Stimulated activated CD8-positive, alpha-beta memory T cell treated with anti-CD3 and anti-CD28 coated beads, Interleukin-7, amount 100 ng/mL, for 24 hours (primary cell): ENCODE data around the gene ERC1.
"Not testable (repeated sequence)": the region's sequence is repeated elsewhere in the genome, so short reads cannot be mapped to it uniquely, and the experiment has no call there.

Source experiments
- DNase-seq: peaks from one replicate; pipeline ENCODE4 v3.0.0-alpha.2; 2020; ENCODE audit warnings: low read depth

Gene ERC1

DNA sequence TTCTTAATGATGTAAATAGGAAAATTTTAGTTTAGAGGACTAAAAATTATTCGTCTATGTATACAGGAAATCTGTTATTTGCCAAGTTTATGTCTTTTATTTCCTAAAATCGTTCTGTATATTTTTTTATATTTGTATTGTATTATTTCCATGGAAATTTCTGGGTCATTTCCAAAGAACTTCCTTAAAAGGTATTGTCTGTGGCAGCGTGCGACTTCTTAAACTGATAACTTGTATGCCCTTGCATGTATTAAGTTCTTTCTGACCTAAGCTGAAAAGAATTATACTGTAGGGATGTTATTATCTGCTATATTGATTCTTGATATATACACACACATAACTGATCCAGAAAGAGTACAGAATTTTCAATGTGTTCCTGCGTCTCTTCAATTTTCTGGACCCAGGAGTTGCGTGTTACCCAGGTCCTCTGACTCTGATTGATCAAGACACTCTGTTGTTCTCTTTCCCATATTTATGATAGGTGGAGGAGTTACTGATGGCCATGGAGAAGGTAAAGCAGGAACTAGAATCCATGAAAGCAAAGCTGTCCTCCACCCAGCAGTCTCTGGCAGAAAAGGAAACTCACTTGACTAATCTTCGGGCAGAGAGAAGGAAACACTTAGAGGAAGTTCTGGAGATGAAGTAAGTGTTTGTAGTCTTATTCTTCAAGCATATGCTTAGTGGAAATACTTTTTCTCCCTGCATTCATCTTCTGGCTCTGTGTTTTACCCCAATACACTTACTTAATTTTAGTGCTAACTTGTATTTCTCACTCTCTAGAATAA, 298.5 kb downstream of the ERC1 start:
- DNase-seq: no peak

DNA sequence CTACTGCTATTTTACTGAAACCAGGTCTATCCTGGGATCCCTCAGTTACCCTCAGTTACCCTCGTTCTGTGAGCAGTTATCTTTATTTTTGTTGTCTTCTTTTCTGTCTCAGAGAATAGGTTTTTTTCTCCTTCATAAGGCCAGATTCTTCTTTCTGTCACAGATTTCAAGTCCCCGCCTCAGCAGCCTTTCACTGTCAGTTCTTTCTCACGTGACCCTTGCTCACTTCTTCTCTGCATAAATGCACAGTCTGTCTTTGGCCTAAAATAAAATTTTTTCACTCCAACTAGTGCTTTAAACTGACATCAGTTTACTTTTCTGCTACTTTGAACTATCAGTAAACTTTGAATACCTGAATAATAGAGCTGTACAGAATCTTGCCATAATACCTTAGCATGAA, 299.7 kb downstream of the ERC1 start:
- no peak for DNase-seq

DNA sequence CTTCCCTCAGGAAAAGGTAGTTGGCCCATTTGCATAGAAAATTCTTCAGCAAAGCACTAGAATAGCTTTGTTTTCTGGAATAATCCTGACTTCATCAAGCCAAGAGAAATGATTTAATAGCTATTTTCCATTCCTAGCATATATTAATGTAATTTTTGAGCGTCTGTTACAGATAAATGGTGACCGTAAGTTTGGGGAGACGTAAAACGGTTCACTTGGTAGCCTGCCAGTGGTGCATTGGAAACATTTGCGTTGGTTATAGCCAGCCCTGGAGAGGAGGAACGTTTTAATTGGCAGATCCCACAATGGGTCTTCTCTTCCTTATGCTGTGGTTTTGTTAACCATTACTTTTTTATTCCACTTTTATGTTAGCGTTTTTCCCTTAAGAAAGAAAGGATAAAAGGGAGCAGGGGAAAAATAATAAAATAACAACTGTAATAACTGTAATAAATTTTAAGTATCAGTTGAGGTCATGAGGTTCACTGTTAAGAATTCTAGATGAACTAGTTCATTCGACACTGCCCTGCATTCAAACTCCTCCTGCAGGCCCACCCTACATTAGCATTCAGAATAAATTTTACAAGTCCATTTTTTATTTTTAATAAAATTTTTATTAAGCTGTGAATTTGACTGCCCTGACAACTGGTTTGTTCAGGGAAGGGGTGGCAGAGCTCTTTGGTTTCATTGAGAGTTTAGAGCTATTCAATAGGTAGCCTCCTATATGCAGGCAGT, 300.7 kb downstream of the ERC1 start:
- no peak for DNase-seq

DNA sequence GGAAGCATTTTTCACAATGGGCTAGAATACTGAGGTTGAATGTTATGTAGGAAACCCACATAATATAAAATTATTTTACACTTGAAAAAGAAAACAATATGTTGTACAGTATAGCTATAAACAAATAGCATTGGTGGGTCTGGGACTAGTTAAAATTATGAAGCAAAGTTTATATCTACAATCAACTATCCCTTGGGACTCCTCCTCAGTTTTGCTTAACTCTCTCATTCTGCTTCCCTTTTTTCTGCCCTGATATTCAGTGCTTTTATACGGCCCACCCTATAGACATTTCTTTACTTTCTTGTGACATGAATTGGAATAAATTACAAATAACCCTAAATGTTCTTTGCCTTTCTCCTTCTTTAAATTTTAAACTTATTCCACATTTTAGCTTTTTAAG, 302.9 kb downstream of the ERC1 start:
- no peak for DNase-seq

DNA sequence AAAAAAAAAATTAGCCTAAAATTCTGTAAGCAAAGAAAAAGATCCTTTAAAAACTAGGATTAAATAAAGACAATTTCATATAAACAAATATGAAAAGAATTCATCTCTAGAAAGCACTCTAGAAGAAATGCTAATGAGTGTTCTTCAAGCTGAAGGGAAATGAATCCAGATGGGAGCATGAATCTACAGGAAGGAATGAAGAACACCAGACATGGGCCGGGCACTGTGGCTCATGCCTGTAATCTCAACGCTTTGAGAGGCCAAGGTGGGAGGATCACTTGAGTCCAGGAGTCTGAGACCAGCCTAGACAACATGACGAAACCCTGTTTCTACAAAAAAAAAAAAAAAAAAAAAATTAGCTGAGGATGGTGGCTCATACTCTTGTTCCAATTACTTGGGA, 306.2 kb downstream of the ERC1 start:
- DNase-seq: no peak

DNA sequence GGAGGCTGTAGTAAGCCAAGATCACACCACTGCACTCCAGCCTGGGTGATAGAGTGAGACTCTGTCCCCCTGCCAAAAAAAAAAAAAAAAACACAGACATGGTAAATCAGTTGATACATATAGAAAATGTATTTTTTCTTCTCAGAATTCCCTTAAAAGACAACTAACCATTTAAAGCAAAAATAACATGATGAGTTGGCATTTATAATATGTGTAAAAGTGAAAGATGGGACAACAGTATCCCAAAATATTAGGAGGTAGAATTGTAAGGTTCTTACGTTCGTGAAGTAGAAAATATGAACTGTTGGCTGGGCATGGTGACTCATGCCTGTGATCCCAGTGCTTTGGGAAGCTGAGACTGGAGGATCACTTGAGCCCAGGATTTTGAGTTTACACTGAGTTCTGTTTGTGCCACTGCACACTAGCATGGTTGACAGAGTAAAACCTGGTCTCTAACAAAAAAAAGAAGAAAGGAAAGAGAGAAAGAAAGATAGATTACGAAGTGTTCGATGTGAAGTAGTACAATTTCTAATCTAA, 306.7 kb downstream of the ERC1 start:
- DNase-seq: no peak

DNA sequence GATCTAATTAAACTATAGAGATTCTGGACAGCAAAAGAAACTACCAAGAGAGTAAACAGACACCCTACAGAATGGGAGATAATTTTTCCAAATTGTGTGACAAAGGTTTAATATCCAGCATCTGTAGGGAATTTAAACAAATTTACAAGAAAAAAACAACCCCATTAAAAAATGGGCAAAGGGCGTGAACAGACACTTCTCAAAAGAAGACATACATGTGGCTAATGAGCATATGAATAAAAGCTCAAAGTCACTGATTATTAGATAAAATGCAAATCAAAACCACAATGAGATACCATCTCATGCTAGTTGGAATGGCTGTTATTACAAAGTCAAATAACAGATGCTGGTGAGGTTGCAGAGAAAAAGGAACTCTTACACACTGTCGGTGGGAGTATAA, 309.4 kb downstream of the ERC1 start:
- DNase-seq: no peak

DNA sequence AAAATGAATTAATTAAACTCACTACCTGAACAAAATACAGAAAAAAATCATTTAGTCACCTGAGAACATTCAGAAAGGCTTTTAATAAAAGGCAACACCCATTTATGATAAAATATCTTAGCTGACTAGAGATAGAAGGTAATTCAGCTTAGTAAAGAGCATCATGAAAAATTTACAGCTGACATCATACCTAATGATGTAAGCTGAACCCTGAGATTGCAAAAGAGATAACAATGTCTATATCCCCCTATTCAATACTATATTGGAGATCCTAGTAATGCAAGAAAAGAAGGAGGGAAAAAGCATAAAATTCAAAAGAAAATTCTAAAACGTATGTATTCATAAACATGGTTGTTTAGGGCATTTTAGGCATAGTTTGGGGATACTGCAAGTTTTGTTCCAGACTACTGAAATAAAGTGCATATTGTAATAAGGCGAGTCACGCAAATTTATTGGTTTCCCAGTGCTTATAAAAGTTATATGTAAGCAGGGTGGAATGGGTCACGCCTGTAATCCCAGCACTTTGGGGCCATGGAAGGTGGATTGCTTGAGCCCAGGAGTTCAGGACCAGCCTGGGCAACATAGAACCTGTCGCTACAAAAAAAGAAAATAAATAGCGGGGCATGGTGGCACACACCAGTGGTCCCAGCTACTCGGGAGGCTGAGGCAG, 311.3 kb downstream of the ERC1 start:
- DNase-seq: no peak

DNA sequence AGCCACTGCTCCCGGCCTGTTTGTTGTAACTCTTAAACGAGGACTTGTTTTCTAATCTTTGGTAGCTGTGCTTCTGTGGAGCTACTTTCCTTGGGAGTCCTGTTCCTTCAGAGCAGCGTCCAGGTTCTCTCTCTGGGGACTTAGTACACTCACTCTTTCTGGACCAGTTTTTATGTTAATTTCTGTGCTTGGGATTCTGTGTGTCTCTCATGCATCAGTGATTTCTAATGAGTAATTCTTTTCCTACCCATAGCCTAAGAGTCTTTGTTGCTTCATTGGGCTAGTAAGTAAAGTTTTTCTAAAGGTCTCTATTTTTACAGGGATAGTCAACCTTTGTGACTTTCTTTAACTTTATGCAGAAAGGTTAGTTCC, 314.0 kb downstream of the ERC1 start:
- no peak for DNase-seq

DNA sequence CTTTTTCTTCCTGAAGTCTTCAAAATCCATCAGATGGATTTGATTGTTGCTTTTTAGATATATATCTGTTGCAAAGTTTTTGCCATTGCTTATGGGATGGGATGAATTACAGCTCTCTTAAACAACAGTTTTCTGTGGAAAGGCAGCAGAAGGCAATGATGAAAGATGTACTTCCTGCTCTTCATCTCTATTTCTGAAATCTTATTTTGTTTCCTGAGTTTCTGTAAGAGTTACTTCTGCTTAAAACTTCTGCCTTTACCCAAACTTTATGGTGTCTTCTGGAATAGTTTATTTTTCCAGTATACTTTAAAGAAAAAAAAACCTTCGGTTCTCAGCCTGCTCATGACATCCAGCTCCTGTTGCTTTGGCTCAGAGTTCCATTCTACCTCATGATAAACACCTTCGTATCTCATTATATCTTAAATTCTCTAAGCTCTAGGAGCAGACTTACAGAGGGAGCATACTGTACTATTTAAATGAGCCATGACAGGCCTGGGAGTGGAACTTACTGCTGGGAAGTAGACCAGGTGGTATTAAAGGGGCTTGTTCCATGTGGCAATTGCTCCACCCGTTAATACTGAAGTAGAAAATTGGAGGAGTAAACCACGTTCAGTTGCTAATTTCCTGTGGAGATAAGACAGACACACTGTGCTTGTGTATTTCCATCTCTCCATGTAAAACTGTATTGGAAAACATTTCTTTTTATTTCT, 314.9 kb downstream of the ERC1 start:
- DNase-seq: no peak

DNA sequence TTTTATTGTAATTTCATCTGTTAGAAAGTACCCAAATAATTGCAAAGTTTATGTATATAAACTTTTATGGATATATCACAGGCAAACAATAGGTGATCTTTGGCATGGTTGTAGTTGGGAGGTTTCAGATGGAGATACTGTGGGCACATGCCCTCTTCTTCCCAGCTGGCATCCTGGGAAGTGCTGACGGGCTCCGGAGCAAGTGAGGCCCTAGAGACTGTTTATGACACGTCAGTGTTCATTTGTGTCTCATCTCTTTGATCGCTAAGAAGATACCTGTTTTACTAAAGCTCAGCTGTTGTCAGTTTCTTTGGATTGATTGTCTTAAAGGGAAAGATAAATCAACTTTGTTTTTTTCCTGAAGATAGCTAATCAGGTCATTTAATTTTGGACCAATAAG, 315.8 kb downstream of the ERC1 start:
- no peak for DNase-seq

DNA sequence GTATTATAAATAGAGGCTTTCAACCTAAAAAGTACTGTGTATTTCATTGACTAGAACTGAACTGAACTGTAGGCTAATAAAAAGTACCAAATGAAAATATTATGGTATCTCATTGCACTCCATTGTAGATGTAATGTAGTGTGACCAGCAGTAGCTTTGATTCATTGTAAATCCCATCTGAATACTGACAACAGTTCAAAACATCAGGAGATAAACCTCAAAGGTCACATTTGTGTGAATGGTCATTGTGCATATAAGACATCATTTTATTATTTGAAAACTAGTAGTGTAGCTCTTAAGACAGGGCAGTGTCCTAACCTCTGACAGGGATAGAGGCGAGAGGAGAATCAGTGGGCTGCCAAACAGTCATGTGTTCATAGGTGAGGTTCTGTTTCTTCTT, 316.8 kb downstream of the ERC1 start:
- no peak for DNase-seq

DNA sequence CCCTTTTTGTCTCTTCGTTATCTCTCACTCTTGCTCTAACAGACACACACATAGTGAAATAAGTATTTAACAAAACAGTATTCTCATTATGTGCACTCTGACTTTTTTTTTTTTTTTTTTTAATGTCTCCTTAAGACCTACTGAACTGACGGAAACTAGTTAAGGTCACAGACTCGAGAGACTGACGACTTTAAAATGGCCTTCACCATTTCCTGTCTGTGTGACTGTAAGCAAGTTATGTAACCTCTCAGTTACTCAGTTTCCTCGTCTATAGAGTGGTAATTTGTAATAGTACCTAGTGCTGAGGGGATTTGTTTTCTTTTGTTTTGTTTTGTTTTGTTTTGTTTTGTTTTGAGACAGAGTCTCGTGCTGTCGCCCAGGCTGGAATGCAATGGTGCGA, 318.6 kb downstream of the ERC1 start:
- no peak for DNase-seq

DNA sequence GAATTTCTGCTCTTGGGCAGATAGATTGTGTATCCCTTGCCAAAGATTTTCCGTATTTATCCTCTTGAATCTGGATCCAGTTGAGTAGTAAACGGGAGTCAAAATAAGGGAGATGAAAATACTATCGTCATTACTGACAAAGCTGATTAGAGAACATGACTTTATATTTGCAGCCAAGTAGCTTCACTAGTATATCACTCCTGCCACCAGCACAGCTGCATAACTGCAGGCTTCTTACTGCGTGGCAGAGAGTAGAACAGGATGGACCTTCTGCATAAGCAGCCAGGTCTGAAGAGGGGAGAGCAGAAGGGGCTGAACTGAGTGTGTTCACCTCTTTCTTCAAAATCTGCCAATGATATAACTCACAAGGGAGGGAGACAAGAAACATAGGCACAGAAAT, 319.6 kb downstream of the ERC1 start:
- no peak for DNase-seq

DNA sequence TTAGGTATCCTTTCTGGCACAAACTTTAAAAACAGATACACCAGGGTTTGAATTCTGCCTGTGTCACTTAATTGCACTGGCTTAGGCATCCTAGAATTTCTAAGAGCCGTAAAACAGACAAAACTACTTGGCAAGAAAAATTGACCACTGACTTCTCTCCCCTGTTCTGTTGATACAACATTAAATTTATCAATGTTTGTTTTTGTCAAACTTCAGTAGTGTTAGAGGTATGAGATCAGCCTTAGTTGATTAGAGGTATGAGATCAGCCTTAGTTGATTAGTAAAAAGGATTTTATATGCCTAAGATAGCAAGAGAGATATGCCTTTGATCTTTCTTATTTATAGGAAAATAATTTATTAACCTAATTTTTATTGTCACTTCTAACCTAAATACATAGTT, 320.1 kb downstream of the ERC1 start:
- DNase-seq: no peak

DNA sequence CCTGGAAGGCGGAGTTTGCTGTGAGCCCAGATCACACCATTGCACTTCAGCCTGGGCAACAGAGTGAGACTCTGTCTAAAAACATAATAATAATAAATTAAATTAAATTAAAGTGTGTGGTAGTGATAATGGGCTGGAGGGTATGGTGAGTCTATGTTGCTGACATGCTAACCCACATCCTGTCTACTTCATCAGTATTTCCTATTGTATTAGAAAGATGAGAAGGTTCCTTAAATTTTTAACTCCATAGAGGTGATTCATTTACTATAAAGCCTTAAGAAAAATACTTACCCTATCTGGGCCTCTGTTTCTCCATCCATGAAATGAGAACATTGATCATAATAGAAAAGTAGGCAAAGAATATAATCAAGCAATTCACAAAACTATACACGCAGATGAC, 322.9 kb downstream of the ERC1 start:
- no peak for DNase-seq

DNA sequence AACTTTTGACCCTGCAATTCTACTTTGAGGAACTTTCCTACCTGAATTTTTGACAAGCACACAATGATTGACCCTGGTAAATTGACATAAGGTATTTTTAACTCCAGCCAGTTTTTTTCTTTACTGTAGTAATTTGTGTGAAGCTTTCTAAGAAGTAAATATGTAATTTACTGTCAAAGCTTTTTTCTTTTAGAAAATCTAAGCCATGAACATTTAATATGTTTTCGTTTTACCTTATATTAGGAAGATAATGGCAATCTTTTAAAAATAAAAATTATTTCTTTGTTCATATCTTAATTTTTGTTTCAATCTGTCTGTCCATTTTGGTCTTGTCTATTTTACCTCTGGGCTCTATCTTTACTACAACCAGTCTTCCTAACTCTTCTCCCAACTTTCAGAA, 323.5 kb downstream of the ERC1 start:
- no peak for DNase-seq

DNA sequence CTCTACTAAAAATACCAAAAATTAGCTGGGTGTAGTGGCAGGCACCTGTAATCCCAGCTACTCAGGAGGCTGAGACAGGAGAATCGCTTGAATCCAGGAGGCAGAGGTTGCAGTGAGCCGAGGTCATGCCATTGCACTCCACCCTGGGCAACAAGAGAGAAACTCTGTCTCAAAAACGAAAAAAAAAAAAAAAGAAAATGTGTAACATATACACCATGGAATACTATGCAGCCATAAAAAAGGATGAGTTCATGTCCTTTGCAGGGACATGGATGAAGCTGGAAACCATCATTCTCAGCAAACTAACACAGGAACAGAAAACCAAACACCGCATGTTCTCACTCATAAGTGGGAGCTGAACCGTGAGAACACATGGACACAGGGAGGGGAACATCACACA, 326.0 kb downstream of the ERC1 start:
- DNase-seq: not testable (repeated sequence)

DNA sequence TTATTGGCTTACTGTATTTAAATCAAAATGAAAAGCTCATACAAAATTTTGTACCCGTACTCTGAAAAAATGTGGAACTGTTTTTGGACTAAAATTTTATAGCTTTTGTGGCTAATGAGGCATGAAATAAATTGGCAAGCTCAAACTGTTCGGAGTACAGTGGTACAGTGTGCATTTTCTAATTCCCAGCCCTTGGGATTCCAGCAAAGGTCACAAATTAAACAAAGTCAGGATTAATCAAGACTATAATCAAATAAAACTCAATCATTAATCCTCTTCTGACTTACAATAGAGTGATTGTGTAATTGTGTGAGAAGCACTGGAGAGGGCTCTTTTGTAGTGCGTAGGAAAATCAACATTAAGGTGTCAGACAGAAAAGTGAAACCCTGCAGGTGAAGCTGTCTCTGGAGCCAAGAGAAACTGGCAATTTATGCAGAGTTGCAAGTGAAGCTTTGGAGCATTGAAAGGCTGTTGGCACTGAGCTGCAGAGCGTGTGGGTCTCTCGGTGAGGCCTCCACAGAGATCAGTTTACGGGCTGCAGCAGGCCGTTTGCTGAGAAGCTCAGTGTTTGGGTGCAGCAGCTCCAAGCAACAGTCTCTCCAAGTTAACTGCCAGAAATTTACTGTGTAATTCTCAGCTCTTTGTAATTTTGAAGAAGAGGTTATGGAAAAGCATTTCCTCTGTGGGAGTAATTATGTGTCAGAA, 327.5 kb downstream of the ERC1 start:
- DNase-seq: no peak

DNA sequence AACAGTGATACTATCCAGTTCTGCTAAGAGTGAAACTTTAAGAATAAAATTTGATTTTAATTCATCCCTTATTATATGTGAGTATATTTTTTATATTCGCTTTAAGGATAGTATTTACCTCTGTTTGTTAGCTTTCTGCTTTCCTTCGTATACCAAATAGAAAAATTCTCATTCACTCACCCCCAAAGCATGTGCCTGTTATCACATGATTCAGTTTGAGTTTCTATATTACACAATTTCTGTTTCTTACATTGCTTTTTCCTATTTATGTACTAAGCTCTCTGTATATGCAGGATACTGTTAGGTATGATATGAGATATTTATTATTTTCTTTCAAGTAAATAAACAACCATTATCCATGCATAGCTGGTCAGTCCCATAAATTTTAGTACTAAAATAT, 328.2 kb downstream of the ERC1 start:
- no peak for DNase-seq

DNA sequence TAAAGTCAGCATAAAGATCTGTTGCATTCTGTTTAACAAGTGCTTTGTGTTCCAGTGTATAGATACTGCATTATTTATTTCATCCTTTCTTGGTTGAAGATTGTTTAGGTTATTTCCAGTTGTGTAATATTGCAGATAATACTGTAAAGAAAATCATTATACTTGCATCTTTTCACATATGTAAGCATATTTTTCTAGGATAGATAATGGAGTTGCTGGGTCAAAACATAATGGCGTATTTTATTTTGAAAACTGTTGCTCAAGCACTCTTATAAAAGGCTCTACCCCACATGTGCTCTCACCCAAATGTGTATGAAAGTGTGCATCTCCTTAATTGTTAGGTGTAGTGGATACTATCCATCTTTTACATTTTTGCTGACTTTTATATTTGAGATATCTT, 329.0 kb downstream of the ERC1 start:
- DNase-seq: no peak

DNA sequence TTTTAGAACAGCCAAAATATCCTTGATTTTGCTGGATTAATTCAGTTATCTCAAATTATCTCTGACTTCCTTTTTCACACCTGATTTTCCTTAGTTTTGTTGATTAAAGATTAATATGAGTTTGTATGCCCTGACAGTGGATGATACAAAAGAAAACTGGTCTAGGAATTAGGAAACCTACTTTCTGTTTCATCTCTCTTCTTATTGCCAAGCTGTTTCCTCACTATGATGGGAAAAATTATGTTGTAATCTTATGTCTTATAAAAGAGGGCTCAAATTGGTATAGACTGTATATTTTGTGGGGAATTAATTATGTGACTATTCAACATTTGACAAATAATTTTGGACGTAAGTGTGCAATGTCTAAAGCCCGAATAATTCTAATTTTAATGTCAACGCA, 331.8 kb downstream of the ERC1 start:
- DNase-seq: no peak
